OCI-M1 (cell line): ENCODE measurements around the gene WDFY4.

ENCODE experiments used
- DNase-seq: peaks from one replicate; lab custom pipeline; 2025; lab: John Stamatoyannopoulos, UW

Gene WDFY4

DNA sequence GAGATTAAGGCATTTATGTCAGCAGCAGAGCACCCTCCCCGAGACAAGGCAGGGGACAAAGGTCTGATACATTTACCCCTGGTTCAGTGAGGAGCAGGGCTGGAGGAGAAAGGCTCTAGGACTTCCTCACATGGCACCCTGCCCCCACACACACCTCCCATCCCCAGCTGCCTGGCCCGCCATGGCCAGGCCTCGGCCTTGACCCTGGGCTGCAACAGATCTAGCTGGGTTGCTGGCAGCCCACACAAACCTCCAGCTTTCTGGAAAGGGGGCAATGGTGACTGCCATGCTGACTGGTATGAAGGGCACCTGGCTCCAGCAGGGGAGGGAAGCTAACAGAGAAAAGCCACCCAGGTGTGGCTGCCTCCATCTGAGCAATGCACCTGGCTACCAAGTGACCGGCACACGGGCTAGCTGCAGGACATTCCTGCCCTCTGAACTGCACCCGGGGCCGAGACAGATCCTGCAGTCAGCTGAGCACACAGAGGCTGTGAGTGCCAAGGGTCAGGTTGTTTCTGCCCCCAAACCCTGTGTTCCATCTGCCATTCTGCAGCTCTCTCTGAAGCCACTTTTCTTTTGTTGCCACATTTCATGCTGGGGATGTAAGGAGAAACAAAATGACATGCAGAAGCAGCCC lies 340.8 kb downstream of the WDFY4 start:
- no peak for DNase-seq

DNA sequence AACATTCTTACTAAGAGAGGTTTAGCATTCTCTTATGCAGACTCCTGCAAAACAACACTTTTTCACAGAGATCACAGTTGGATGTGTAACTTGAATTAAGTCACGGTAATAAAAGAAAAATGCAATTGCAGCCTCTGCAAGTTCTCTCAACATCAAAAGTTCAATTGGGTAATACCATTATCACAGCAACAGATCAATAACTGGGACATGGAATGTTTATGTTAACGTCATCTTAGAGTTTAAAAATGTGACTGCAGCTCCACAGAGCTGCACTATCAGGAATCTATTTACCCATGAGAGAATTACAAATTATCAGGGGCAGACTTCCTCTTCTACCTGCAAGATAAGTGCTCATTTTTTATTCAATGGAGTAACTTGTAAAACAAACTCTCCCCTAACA lies 344.0 kb downstream of the WDFY4 start:
- no peak for DNase-seq

DNA sequence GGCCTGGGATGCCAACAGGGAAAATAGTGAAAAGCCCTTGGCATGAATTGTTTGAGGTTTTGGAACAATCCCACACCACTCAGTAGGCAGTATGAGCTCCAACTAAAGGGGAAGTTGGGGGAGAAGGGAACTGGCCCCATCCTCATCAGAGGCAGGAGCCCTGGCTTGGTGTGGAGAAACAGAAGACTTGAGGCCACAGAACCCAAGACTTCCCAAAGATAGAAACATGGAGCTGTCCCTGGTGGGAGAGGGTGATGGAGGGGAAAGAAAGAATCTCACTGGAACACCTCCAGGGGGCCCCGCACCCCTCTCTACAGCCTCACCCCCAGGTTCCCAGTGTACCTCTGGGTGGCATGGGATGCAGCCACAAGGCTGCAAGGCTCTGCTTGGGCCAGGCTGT lies 345.0 kb downstream of the WDFY4 start:
- DNase-seq = no peak
